Measurements from ENCODE around the gene FZD8. TPM values are rescaled to one million over a fixed set of nuclear protein-coding genes. Genes with fewer than 3 reads are reported as not detected.

FZD8 gene
- total RNA-seq, 2 experiments from 2014 or later = 0.15 to 0.19 TPM

- H3K9me3 Mint-ChIP-seq = peaks cover 2% of the 10 kb centered on the region
- peaks cover 4% of the 10 kb centered on the region for H3K4me1 Mint-ChIP-seq (ENCODE audit: low read depth)
- intact Hi-C loops (cut with micrococcal nuclease) = no loop called here
- H3K4me3 Mint-ChIP-seq = no peak overlapping the region
- DNase-seq = no peak
- CTCF ChIA-PET = interaction anchor here (0.6 to 1.0 kb wide), 2 partner anchors 594 to 1020 kb away, joined by 3 read pairs; no protein-coding TSS in a partner anchor
- no peaks in the 10 kb centered on the region for H3K36me3 Mint-ChIP-seq (ENCODE audit: low read depth)
- peaks cover 6% of the 10 kb centered on the region for H3K27me3 Mint-ChIP-seq (ENCODE audit: low read depth)
- H3K27ac Mint-ChIP-seq = no peak overlapping the region
Observed at GRCh38 chr10:35588836-35589235, 53.3 kb downstream of the FZD8 start.

Other genes with a start within 250 kb of the FZD8 start
- not detected for gene GJD4, start 37.0 kb downstream of the FZD8 start, total RNA-seq